HepG2 (cell line): ENCODE measurements around the gene BCAS1. TPM values are rescaled to one million over a fixed set of nuclear protein-coding genes. Genes with fewer than 3 reads are reported as not detected.

Experiments used
- BATF2 ChIP-seq: sonication (generic); formaldehyde crosslinking; IDR thresholded peaks from 2 replicates; pipeline ENCODE4 v1.8.0; 2022; ENCODE audit warnings: mild to moderate bottlenecking, missing genetic modification reagents, moderate library complexity
- HNRNPK ChIP-seq: fragments of 200-400 bp; formaldehyde crosslinking; IDR thresholded peaks from 2 replicates; pipeline ENCODE4 v1.6.1; 2018; ENCODE audit warnings: low read length, low read depth, moderate library complexity, mild to moderate bottlenecking; ENCODE audit not compliant: poor library complexity, severe bottlenecking
- ISL2 ChIP-seq: sonication (generic); formaldehyde crosslinking; IDR thresholded peaks from 2 replicates; pipeline ENCODE4 v1.5.0; 2020; ENCODE audit warnings: missing genetic modification reagents
- JUN ChIP-seq: sonication (generic); formaldehyde crosslinking; IDR thresholded peaks from 2 replicates; pipeline ENCODE4 v1.4.0; 2020; ENCODE audit warnings: mild to moderate bottlenecking, missing genetic modification reagents
- KDM4B ChIP-seq: sonication (generic); formaldehyde crosslinking; IDR thresholded peaks from 2 replicates; pipeline ENCODE4 v1.4.0; 2020; ENCODE audit warnings: missing genetic modification reagents
- KLF6 ChIP-seq: IDR thresholded peaks from 2 replicates; pipeline ENCODE4 v1.8.0; 2016; ENCODE audit warnings: missing biosample characterization, missing genetic modification reagents
- MAZ ChIP-seq, 2 experiments: sonication (generic) in 1 of 2; formaldehyde crosslinking in 1 of 2; IDR thresholded peaks; 2 replicates each; pipeline versions ENCODE4 v1.5.0 to v1.6.1; 2012 to 2020; ENCODE audit warnings: low read depth in 2 of 2, mild to moderate bottlenecking in 2 of 2, borderline replicate concordance in 1 of 2, improper control_type of control experiment in 1 of 2, low read length in 1 of 2, missing genetic modification reagents in 1 of 2, moderate library complexity in 1 of 2
- NFE2 ChIP-seq: sonication (generic); formaldehyde crosslinking; IDR thresholded peaks from 2 replicates; pipeline ENCODE4 v1.4.0; 2020; ENCODE audit warnings: missing genetic modification reagents
- SAFB2 ChIP-seq: sonication (generic); formaldehyde crosslinking; IDR thresholded peaks from 2 replicates; pipeline ENCODE4 v1.5.1; 2020; ENCODE audit warnings: missing genetic modification reagents, low read depth, mild to moderate bottlenecking, borderline replicate concordance
- ZBTB40 ChIP-seq, 2 experiments: fragments of 450-650 bp in 1 of 2; sonication (generic) in 1 of 2; formaldehyde crosslinking in 1 of 2; IDR thresholded peaks; 2 replicates each; pipeline versions ENCODE4 v1.6.1 to v1.8.0; 2016 to 2022; ENCODE audit warnings: antibody characterized with exemption in 1 of 2, mild to moderate bottlenecking in 1 of 2, missing genetic modification reagents in 1 of 2
- ZMAT3 ChIP-seq: sonication (generic); formaldehyde crosslinking; conservative IDR thresholded peaks from 2 replicates; pipeline ENCODE4 v1.7.0; 2021; ENCODE audit warnings: missing genetic modification reagents
- ZNF230 ChIP-seq: sonication (generic); formaldehyde crosslinking; IDR thresholded peaks from 2 replicates; pipeline ENCODE4 v1.4.0; 2020; ENCODE audit warnings: mild to moderate bottlenecking, missing genetic modification reagents
- ZNF234 ChIP-seq: sonication (generic); formaldehyde crosslinking; conservative IDR thresholded peaks from 2 replicates; pipeline ENCODE4 v1.5.1; 2020; ENCODE audit warnings: mild to moderate bottlenecking, missing genetic modification reagents
- ZNF282 ChIP-seq: fragments of 450-650 bp; IDR thresholded peaks from 2 replicates; pipeline ENCODE4 v1.6.1; 2018; ENCODE audit not compliant: partially characterized antibody
- ZNF331 ChIP-seq: sonication (generic); formaldehyde crosslinking; IDR thresholded peaks from 2 replicates; pipeline ENCODE4 v1.4.0; 2020; ENCODE audit warnings: missing genetic modification reagents
- ZNF598 ChIP-seq: sonication (generic); formaldehyde crosslinking; IDR thresholded peaks from 2 replicates; pipeline ENCODE4 v1.5.1; 2020; ENCODE audit warnings: mild to moderate bottlenecking, missing genetic modification reagents, borderline replicate concordance
- ZNF724P ChIP-seq: sonication (generic); formaldehyde crosslinking; IDR thresholded peaks from 2 replicates; pipeline ENCODE4 v1.8.0; 2022; ENCODE audit warnings: missing genetic modification reagents, borderline replicate concordance
- polyA plus RNA-seq, 8 experiments: library from polyadenylated mRNA; depleted of rRNA in 3 of 8; stranded (reverse) in 7 of 8; unstranded in 1 of 8; fragments of >200 nt; fragmentation: Illumina TruSeq in 4 of 8; extraction: Trizol in 4 of 8; gene quantifications; 2 replicates each; pipeline versions ENCODE4 v1.2.1 to v1.2.3, GENCODE V29; 2011 to 2016; ENCODE audit warnings: low read depth in 4 of 8, missing spikeins in 1 of 8, mixed read lengths in 1 of 8; ENCODE audit not compliant: insufficient read depth in 1 of 8
- total RNA-seq, 5 experiments: library from RNA; depleted of rRNA; stranded (reverse); fragments of >200 nt; fragmentation: Illumina TruSeq; extraction: Trizol; gene quantifications; 2 replicates each; pipeline ENCODE4 v1.2.3, GENCODE V29; 2016; ENCODE audit warnings: low read depth in 1 of 5
- TF ChIP-seq, protein P1 (sequence below): sonication (generic); formaldehyde crosslinking; IDR thresholded peaks from 2 replicates; pipeline ENCODE4 v1.8.1; 2022; ENCODE audit warnings: mild to moderate bottlenecking, missing genetic modification reagents

BCAS1 gene
- total and polyA plus RNA-seq, 2 of the 13 experiments (the other 11 are each of a cell fraction or from before 2014, with no cell fraction given): 0.55 to 0.91 TPM

DNA sequence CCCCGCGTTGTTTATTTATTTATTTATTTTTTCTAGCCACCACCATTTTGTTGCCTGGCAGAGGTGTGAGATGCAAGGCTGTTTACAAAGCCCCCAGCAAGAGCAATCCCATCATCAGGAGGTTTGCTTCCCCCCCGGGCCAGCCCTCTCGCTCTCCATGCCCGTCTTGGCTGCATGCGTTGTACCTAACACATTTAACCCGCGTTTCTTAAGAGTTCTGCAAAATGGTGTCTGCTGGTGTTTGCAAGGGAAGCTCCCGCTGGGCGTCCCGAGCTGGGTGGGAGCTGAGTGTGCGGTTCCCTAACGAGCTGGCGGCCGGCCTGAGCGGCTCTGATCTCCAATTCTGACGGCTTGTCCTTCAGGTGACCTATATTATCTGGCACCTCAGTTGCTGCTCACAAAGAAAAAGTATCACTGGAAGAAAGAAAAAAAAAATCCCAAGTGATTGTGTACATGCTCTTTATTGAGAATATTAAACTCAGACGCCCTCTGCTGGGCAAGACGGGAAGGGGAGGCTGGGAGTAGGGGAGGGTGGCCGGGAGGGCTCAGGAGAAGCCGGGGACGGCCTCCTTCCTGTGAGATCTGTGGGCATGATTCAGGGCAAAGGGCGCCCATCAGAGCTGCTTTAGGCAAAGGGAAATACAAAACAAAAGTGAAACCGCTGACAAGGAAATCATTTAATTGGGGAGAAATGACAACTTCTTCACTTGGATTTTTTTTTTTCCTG lies 154.8 kb downstream of the BCAS1 start (continued):
- 0 out of 2 replicates have a peak, but pooled peaks have one; percentile 61 for TF ChIP-seq MAZ (IDR thresholded peaks at IDR 0.05; ENCODE audit: borderline replicate concordance, low read depth, low read length)
- peak; percentile 41; the same call in 1 of the 2 replicates for TF ChIP-seq MAZ (CRISPR knock-in tag; IDR thresholded peaks at IDR 0.05; ENCODE audit: low read depth)
- peak; percentile 67; the same call in 1 of the 2 replicates for TF ChIP-seq ZNF724P (CRISPR knock-in tag)
- TF ChIP-seq NFE2 (CRISPR knock-in tag): no peak
- TF ChIP-seq ZBTB40 (IDR thresholded peaks at IDR 0.05): no peak
- peak; percentile 70 for TF ChIP-seq ZBTB40 (CRISPR knock-in tag; IDR thresholded peaks at IDR 0.05)
- TF ChIP-seq BATF2 (CRISPR knock-in tag): no peak
- no peak for TF ChIP-seq HNRNPK
- 0 out of 2 replicates have a peak, but pooled peaks have one; percentile 39 for TF ChIP-seq KLF6 (CRISPR knock-in tag)
- TF ChIP-seq ZNF331 (CRISPR knock-in tag): peak; percentile 65; the same call in 1 of the 2 replicates
- no peak for TF ChIP-seq ZNF234 (CRISPR knock-in tag)
- peak; percentile 46; the same call in 1 of the 2 replicates for TF ChIP-seq JUN
- TF ChIP-seq ZNF230: no peak
- TF ChIP-seq ZMAT3 (CRISPR knock-in tag): no peak
- TF ChIP-seq SAFB2: no peak
- TF ChIP-seq, protein P1, sequence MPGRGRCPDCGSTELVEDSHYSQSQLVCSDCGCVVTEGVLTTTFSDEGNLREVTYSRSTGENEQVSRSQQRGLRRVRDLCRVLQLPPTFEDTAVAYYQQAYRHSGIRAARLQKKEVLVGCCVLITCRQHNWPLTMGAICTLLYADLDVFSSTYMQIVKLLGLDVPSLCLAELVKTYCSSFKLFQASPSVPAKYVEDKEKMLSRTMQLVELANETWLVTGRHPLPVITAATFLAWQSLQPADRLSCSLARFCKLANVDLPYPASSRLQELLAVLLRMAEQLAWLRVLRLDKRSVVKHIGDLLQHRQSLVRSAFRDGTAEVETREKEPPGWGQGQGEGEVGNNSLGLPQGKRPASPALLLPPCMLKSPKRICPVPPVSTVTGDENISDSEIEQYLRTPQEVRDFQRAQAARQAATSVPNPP (CRISPR knock-in tag): peak; percentile 47; the same call in 1 of the 2 replicates
- 0 out of 2 replicates have a peak, but pooled peaks have one; percentile 86 for TF ChIP-seq ZNF598 (CRISPR knock-in tag)
- TF ChIP-seq ISL2: 0 out of 2 replicates have a peak, but pooled peaks have one; percentile 64
- TF ChIP-seq KDM4B: peak; percentile 37; the same call in 1 of the 2 replicates
- no peak for TF ChIP-seq ZNF282
